ENCODE data around the gene CDC14B.

DNA sequence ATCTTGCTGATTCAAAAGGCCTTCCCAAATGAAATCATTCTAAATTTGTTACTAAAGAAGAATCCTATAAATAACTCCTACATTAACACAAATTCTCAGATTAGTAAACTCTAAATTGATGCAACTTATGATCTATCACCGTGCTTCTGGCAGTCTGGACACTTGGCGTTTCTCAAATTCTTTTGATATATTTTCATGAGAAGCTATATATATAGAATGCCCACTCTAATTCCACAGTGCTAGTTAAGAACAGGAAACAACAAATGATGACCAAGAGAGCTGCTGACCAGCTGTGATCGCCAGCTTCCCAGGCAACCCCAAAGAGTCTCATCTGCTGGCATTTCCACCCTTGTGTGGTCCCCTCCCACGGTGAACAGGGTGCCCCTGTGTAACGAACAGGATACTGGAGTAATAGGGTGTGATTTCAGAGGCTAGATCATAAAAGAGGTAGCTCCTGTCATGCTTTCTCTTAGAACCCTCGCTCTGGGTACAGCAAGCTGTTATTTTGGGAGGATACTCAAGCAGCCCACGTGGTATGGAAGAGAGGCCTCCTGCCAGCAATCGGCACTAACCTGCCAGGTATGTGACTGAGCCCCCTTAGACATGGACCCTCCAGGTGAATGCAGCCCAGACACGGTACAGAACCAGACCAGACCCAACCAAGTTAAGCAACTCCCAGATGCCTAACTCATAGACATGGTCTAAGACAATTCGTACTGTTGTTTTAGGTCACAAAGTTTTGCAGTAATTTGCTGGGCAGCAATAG lies 64.7 kb downstream of the CDC14B start:
- TF ChIP-seq, protein P1, sequence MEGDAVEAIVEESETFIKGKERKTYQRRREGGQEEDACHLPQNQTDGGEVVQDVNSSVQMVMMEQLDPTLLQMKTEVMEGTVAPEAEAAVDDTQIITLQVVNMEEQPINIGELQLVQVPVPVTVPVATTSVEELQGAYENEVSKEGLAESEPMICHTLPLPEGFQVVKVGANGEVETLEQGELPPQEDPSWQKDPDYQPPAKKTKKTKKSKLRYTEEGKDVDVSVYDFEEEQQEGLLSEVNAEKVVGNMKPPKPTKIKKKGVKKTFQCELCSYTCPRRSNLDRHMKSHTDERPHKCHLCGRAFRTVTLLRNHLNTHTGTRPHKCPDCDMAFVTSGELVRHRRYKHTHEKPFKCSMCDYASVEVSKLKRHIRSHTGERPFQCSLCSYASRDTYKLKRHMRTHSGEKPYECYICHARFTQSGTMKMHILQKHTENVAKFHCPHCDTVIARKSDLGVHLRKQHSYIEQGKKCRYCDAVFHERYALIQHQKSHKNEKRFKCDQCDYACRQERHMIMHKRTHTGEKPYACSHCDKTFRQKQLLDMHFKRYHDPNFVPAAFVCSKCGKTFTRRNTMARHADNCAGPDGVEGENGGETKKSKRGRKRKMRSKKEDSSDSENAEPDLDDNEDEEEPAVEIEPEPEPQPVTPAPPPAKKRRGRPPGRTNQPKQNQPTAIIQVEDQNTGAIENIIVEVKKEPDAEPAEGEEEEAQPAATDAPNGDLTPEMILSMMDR (conservative IDR thresholded peaks at IDR 0.05; ENCODE audit: low read depth, low read length), result no peak
- TF ChIP-seq EZH2 (IDR thresholded peaks at IDR 0.05; ENCODE audit: borderline replicate concordance, low read depth, low read length, poor library complexity, severe bottlenecking), result no peak

Measured in A673 (cell line).